Epithelial cell of esophagus (primary cell): Measurements from ENCODE around the gene UBR3.
"Not testable (repeated sequence)": the region's sequence is repeated elsewhere in the genome, so short reads cannot be mapped to it uniquely, and the experiment has no call there.

ENCODE experiments used
- DNase-seq: peaks from one replicate; pipeline ENCODE4 v3.0.0; 2010; ENCODE audit warnings: low read depth
- H3K4me3 ChIP-seq: 2 replicates; pipeline ENCODE4 v1.5.1; 2011; ENCODE audit warnings: mild to moderate bottlenecking, low read length, control low read depth
- CTCF ChIP-seq: IDR thresholded peaks from 2 replicates; pipeline ENCODE4 v1.5.1; 2011; ENCODE audit warnings: low read depth, mild to moderate bottlenecking, low read length, control low read depth, inconsistent platforms; ENCODE audit not compliant: insufficient read depth; ENCODE audit errors: missing control alignments

The UBR3 gene

DNA sequence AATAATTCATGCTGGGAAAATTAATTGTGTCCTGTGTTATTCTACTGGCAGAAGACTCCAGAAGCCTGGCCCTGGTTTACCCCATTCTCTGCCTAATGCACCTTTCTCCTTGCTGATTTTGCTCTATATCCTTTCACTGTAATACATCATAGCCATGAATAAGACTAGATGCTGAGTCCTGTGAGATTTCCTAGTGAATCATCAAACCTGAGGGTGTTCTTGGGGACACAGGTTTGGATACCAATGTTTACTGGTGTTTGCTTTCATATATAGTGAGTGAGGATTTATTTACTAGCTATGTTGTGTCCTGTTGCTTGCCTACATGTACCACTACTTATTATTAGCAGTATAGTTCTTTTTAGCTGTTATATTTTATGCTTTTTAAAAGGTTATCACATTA, 9.0 kb upstream of the UBR3 start:
- no peak for TF ChIP-seq CTCF
- no peak overlapping the region for H3K4me3 ChIP-seq
- DNase-seq: peak; percentile 64

GRCh38 chr2:169819106-169819505, 8.1 kb upstream of the UBR3 start:
- TF ChIP-seq CTCF: no peak
- DNase-seq: peak; percentile 57
- no peak overlapping the region for H3K4me3 ChIP-seq

- peak; percentile 67 for DNase-seq
- not testable (repeated sequence) for H3K4me3 ChIP-seq
Observed at GRCh38 chr2:169820101-169820500, 7.2 kb upstream of the UBR3 start.

DNA sequence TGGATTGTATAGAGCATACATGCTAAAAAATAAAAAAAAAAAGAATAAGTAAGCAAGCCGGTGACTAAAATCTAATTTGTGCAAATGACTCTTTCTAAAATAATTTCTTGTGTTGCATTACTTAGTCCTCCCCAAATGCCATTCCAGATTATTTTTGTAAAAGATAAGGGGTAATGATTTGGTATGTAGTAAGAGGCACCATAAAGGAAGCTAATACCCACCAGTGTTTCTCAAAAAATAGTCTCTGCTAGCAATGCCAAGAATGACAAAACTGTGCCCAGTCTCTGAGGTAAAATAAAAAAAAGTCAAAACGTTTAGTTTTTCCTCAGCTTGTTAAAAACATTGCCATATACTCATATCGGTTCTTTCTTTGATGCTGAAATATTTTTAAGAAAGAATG, 5.2 kb upstream of the UBR3 start:
- no peak overlapping the region for H3K4me3 ChIP-seq
- no peak for TF ChIP-seq CTCF
- DNase-seq: no peak

DNA sequence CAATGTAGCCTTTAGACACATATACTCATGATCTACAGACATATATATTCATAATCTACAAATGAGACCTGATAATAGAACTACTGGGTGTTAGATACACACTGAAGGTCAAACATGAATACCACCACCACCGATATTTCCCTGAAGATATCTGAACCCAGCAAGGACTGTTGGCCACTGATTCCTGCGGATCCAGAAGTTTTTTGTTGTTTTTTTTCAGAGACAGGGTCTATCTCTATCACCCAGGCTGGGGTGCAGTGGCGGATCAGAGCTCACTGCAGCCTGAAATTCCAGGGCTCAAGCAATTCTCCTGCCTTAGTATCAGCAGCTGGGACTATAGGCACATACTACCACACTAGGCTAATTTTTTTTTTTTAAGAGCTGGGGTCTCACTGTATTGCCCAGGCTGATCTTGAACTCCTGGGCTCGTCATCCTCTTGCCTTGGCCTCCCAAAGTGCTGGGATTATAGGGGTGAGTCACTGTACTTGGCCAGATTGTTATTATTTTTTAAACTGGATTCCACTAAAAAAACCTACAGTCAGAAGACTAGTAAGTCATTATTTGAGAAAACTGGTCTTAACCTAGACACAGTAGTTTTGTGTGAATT, 4.4 kb upstream of the UBR3 start:
- TF ChIP-seq CTCF: no peak
- H3K4me3 ChIP-seq: peak overlapping the region; percentile 60
- no peak for DNase-seq

GRCh38 chr2:169823996-169824372, 3.3 kb upstream of the UBR3 start:
- H3K4me3 ChIP-seq: peak overlapping the region; percentile 60
- no peak for TF ChIP-seq CTCF
- DNase-seq: peak; percentile 48

DNA sequence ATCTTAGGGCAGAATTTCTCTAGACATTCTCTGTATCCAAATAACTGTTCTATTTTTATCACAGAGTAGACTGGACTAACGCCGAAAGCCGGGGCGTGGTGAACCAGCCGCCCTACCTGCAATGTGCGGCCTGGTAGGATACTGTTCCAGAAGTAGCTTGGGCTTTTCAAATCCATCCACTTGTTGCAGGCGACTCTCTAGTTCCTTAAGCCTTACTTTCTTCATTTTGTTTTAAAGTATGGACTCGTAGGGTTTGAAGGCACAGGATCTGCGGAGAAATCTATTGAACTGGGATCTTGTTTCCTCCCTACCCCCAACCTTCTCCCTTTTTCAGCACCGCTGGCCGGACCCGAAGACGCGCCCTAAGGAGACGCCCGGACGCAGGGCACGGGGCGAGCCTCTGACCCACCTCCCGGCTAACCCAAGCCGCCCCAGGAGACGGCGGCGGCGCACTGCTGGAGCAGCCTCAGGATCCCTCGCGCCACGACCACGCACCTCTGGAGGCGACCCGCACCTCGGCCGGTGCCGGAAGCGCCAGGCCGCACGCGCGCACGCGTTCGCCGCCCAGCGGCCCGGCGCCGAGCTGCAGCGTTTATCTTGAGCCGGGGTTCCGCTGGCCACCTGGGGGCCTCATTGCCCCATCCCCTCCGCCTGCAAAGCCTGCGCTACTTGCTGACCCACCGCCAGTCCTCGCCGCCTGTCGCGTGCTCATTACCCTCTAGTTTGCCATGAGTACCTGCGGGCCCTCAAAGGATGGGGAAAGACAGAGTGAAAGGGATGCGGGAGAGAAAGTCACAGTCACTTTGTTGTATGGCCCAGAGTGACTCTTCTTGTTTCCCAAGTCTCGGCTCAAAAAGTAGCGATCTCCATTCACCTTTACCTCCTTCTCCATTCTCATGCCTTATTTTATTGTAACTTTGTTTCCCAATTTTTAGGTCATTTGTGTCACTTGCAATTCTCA, 2.6 kb upstream of the UBR3 start, which contains the start of gene METTL5:
Gene METTL5 (minus strand): TSS at position 533 of the 961 bp plus-strand sequence. CDS start 308 bp downstream, at position 225.
- peak; percentile 80 for DNase-seq
- peak; percentile 64 for TF ChIP-seq CTCF
- H3K4me3 ChIP-seq: peak within 1 kb of the TSS; percentile 60
